HG03045 (cell line): ENCODE results near the gene FAM47E.

ENCODE experiments used
- ATAC-seq: cut with Tn5 transposase; IDR thresholded peaks from one replicate; pipeline ENCODE4 v1.9.1; 2021; ENCODE audit warnings: mild to moderate bottlenecking, moderate library complexity; ENCODE audit not compliant: unreplicated experiment

Gene FAM47E

GRCh38 chr4:76251441-76252270 is at the start of gene FAM47E:
Gene FAM47E, plus strand, starts transcription at chr4:76251721. Its CDS starts 26 bp downstream, at chr4:76251747.
- peak; percentile 67 for ATAC-seq

- no peak for ATAC-seq
Measured at GRCh38 chr4:76203541-76203940, 48.0 kb upstream of the FAM47E start.

GRCh38 chr4:76204936-76205335 is 46.6 kb upstream of the FAM47E start:
- ATAC-seq: no peak

- ATAC-seq: no peak
Measured at GRCh38 chr4:76205476-76205875, 46.0 kb upstream of the FAM47E start.

GRCh38 chr4:76206222-76206942 is 45.1 kb upstream of the FAM47E start:
- ATAC-seq: no peak

- no peak for ATAC-seq
Measured at GRCh38 chr4:76207549-76207948, 44.0 kb upstream of the FAM47E start.

GRCh38 chr4:76208005-76208765 is 43.3 kb upstream of the FAM47E start:
- no peak for ATAC-seq

- no peak for ATAC-seq
Measured at GRCh38 chr4:76209881-76210280, 41.6 kb upstream of the FAM47E start.

GRCh38 chr4:76210452-76210851 is 41.1 kb upstream of the FAM47E start:
- no peak for ATAC-seq

- ATAC-seq: no peak
Measured at GRCh38 chr4:76211769-76212708, 39.5 kb upstream of the FAM47E start.

GRCh38 chr4:76212851-76213414 is 38.6 kb upstream of the FAM47E start:
- no peak for ATAC-seq

GRCh38 chr4:76213415-76214176 is 37.9 kb upstream of the FAM47E start, which contains the start of gene SCARB2:
Gene SCARB2, minus strand, starts transcription at chr4:76213824. Its CDS starts 281 bp downstream, at chr4:76213543.
- ATAC-seq: peak; percentile 79

GRCh38 chr4:76214177-76214675 is 37.3 kb upstream of the FAM47E start:
- ATAC-seq: no peak

- ATAC-seq: no peak
Measured at GRCh38 chr4:76215077-76215476, 36.4 kb upstream of the FAM47E start.

GRCh38 chr4:76216524-76216923 is 35.0 kb upstream of the FAM47E start:
- no peak for ATAC-seq

GRCh38 chr4:76216975-76217814 is 34.3 kb upstream of the FAM47E start:
- ATAC-seq: no peak

GRCh38 chr4:76219299-76220055 is 32.0 kb upstream of the FAM47E start:
- ATAC-seq: no peak
